Measurements from ENCODE around the gene MTIF3. TPM values are rescaled to one million over a fixed set of nuclear protein-coding genes. Genes with fewer than 3 reads are reported as not detected.

MTIF3 gene
- total RNA-seq, 1 donor from 2014 or later: 38.6 TPM

- no peaks in the 10 kb centered on the region for H3K4me1 ChIP-seq
- no peaks in the 10 kb centered on the region for H3K9me3 ChIP-seq
- ATAC-seq (no peak), DNase-seq (no peak)
- no peaks in the 10 kb centered on the region for H3K27me3 ChIP-seq
- no peak overlapping the region for H3K4me3 ChIP-seq
- no peak overlapping the region for H3K27ac ChIP-seq
- intact Hi-C loops (cut with DNase I): no loop called here
- H3K36me3 ChIP-seq: no peaks in the 10 kb centered on the region
- no peak for TF ChIP-seq CTCF (IDR thresholded peaks at IDR 0.05)
Observed at GRCh38 chr13:27493981-27494380, 43.6 kb upstream of the MTIF3 start.

GRCh38 chr13:27489456-27489855 is 39.1 kb upstream of the MTIF3 start:
- Histone ChIP-seq H3K9me3 (no peaks in the 10 kb centered on the region), H3K4me3 (no peak overlapping the region), H3K4me1 (no peaks in the 10 kb centered on the region), H3K27ac (no peak overlapping the region), H3K36me3 (no peaks in the 10 kb centered on the region), H3K27me3 (no peaks in the 10 kb centered on the region)
- no peak for TF ChIP-seq CTCF (IDR thresholded peaks at IDR 0.05)
- ATAC-seq (no peak), DNase-seq (no peak)
- intact Hi-C loops (cut with DNase I): no loop called here

DNA sequence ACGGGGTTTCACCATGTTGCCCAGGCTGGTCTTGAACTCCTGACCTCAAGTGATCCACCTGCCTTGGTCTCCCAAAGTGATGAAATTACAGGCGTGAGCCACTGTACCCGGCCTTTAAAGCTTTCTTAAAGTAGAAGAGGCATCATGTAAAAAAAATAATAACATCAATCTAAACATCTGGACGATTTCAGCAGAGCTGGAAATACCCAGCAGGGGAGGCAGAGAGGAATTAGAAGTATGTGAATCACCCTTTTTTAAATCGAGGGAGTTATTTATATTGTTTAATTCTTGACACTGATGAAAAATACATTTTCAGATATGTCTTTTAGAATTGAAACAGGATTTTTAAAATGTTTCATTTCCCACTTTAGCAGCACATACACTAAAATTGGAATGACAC is 37.4 kb upstream of the MTIF3 start:
- H3K4me3 ChIP-seq: no peak overlapping the region
- no peak for TF ChIP-seq CTCF (IDR thresholded peaks at IDR 0.05)
- ATAC-seq: no peak
- H3K4me1 ChIP-seq: no peaks in the 10 kb centered on the region
- H3K27me3 ChIP-seq: no peaks in the 10 kb centered on the region
- H3K27ac ChIP-seq: no peak overlapping the region
- H3K9me3 ChIP-seq: no peaks in the 10 kb centered on the region
- intact Hi-C loops (cut with DNase I): no loop called here
- H3K36me3 ChIP-seq: no peaks in the 10 kb centered on the region
- DNase-seq: no peak

GRCh38 chr13:27483421-27483820 is 33.1 kb upstream of the MTIF3 start:
- H3K9me3 ChIP-seq: no peaks in the 10 kb centered on the region
- intact Hi-C loops (cut with DNase I): no loop called here
- no peak overlapping the region for H3K4me3 ChIP-seq
- ATAC-seq (no peak), DNase-seq (no peak)
- H3K27ac ChIP-seq: no peak overlapping the region
- no peaks in the 10 kb centered on the region for H3K36me3 ChIP-seq
- H3K4me1 ChIP-seq: no peaks in the 10 kb centered on the region
- H3K27me3 ChIP-seq: no peaks in the 10 kb centered on the region
- TF ChIP-seq CTCF (IDR thresholded peaks at IDR 0.05): no peak

- DNase-seq (no peak), ATAC-seq (peak; percentile 91)
- intact Hi-C loops (cut with DNase I): no loop called here
- no peaks in the 10 kb centered on the region for H3K4me1 ChIP-seq
- H3K27ac ChIP-seq: no peak overlapping the region
- no peaks in the 10 kb centered on the region for H3K9me3 ChIP-seq
- no peak overlapping the region for H3K4me3 ChIP-seq
- TF ChIP-seq CTCF (IDR thresholded peaks at IDR 0.05): no peak
- H3K27me3 ChIP-seq: no peaks in the 10 kb centered on the region
- no peaks in the 10 kb centered on the region for H3K36me3 ChIP-seq
Observed at GRCh38 chr13:27482983-27483382, 32.6 kb upstream of the MTIF3 start.

DNA sequence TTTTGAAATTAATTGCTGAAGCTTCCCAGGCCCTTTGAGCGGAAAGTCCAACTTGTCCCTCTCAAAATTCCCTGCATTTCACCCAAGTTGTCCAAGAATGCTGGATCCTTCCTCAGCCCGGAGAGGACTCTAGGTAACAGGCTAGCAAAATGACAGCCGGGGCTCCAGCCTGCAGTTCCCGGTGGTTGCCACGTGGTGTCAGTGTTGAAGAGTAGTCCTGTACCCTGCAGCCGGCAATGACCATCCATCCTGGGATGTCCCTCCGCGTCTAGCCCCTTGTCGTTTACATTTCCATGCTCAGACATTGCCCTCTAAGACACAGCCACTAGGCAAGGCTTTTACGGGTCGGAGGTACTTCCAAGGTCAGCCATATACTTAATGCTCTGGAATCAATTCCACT is 31.4 kb upstream of the MTIF3 start:
- peak; percentile 61 for TF ChIP-seq CTCF (IDR thresholded peaks at IDR 0.05)
- H3K27ac ChIP-seq: no peak overlapping the region
- intact Hi-C loops (cut with DNase I): no loop called here
- no peaks in the 10 kb centered on the region for H3K27me3 ChIP-seq
- no peaks in the 10 kb centered on the region for H3K4me1 ChIP-seq
- peak; percentile 73 for DNase-seq
- no peaks in the 10 kb centered on the region for H3K9me3 ChIP-seq
- no peaks in the 10 kb centered on the region for H3K36me3 ChIP-seq
- peak; percentile 85 for ATAC-seq
- H3K4me3 ChIP-seq: no peak overlapping the region
